Adrenal gland (tissue), 12 donors: ENCODE measurements around the gene LRIG2. TPM values are rescaled to one million over a fixed set of nuclear protein-coding genes. Genes with fewer than 3 reads are reported as not detected.
"Not testable (repeated sequence)": the region's sequence is repeated elsewhere in the genome, so short reads cannot be mapped to it uniquely, and the experiment has no call there.

Source experiments
- DNase-seq, 7 donors: peaks; one replicate each; pipeline ENCODE4 v3.0.0-alpha.2; 2019 to 2020
- H3K27ac ChIP-seq, 5 donors: fragments of 200-600 bp; sonication (generic) in 4 of 5; 1 replicate in 3 of 5; 2 replicates in 2 of 5; pipeline versions ENCODE4 v1.5.1 to v1.8.0; 2016 to 2020; ENCODE audit warnings: mild to moderate bottlenecking in 1 of 5
- H3K27me3 ChIP-seq: fragments of 200-600 bp; 2 replicates; pipeline ENCODE4 v1.8.0; 2021
- H3K36me3 ChIP-seq, 2 donors: fragments of 200-600 bp; replicated peaks in 1 of 2; 1 replicate in 1 of 2; 2 replicates in 1 of 2; pipeline versions ENCODE4 v1.5.1 to v1.8.0; 2018 to 2022
- H3K4me1 ChIP-seq, 2 donors: fragments of 200-600 bp; replicated peaks in 1 of 2; 1 replicate in 1 of 2; 2 replicates in 1 of 2; pipeline versions ENCODE4 v1.5.1 to v1.8.0; 2018 to 2021
- H3K4me3 ChIP-seq, 4 donors: fragments of 200-600 bp; sonication (generic) in 3 of 4; one replicate each; pipeline ENCODE4 v1.5.1; 2016 to 2018
- H3K9me3 ChIP-seq, 3 donors: fragments of 200-600 bp; sonication (generic) in 1 of 3; replicated peaks in 1 of 3; 1 replicate in 2 of 3; 2 replicates in 1 of 3; pipeline versions ENCODE4 v1.5.1 to v1.8.0; 2016 to 2021
- CTCF ChIP-seq, 6 experiments: fragments of 450-650 bp in 4 of 6; fragments of 200-600 bp in 2 of 6; sonication (generic) in 1 of 6; IDR thresholded peaks; 1 replicate in 5 of 6; 2 replicates in 1 of 6; pipeline versions ENCODE4 v1.5.1 to v1.8.0; 2016 to 2021; ENCODE audit warnings: antibody characterized with exemption in 6 of 6, mild to moderate bottlenecking in 2 of 6, moderate library complexity in 1 of 6
- POLR2A ChIP-seq, 2 donors: fragments of 450-650 bp; IDR thresholded peaks; one replicate each; pipeline ENCODE4 v1.6.1; 2017; ENCODE audit warnings: antibody characterized with exemption in 2 of 2, mild to moderate bottlenecking in 2 of 2, moderate library complexity in 1 of 2
- WGBS, 4 donors: extraction: QIAGEN DNeasy Blood & Tissue Kit in 2 of 4; methylation state at CpG; one replicate each; pipeline versions ENCODE4 v1.1.5 to v1.1.7; 2013 to 2017; 5-methylcytosine and 5-hydroxymethylcytosine counted together
- intact Hi-C, 2 donors: fragments of 100-400 bp; cut with DNase I; formaldehyde crosslinking; loops; one replicate each; pipeline versions ENCODE4 v1.14.1 to v1.15.0; 2022 to 2023
- polyA plus RNA-seq, 3 donors: library from polyadenylated mRNA; stranded (reverse); fragments of 200-250 nt in 2 of 3; fragments of 350-450 nt in 1 of 3; fragmentation: Illumina TruSeq in 1 of 3; extraction: RNeasy Lipid Tissue Mini Kit (QIAGEN cat#74804) in 1 of 3; gene quantifications; one replicate each; pipeline ENCODE4 v1.2.3, GENCODE V29; 2013 to 2014
- total RNA-seq, 9 donors: library from RNA; depleted of rRNA in 4 of 9; stranded (reverse); fragments of >200 nt in 4 of 9; fragments of 120-200 nt in 1 of 9; fragmentation: NEBNext Ultra II Directional in 1 of 9; extraction: Animal tissue kit (Norgen Biotek cat#: 25700) in 1 of 9; gene quantifications; one replicate each; pipeline versions ENCODE4 v1.1.0 to v1.2.4, GENCODE V29; 2013 to 2023
- donor health status: healthy with polysubstance abuse.
- donor health status: Bipolar disorder and iron deficiency.
- donor health status: DM: yes; HTN: yes; CAD: no.
- donor health status: DM: no; HTN: no; CAD: no.
- donor health status: DM: no; HTN: no; CAD: no.
- donor health status: DM: yes; HTN: yes; CAD: no.

LRIG2 gene
- total and polyA plus RNA-seq, 12 donors = 3.5 to 117 (median 10.6) TPM

- WGBS, 4 donors = 20 to 23% (median 21%) methylated on average over 11 of the region's 11 CpGs
- Histone ChIP-seq H3K9me3 (no peaks in the 10 kb centered on the region), H3K27me3 (no peaks in the 10 kb centered on the region), H3K4me1 (peaks cover 7 to 8% of the 10 kb centered on the region in 2 donors), H3K27ac (no peak overlapping the region), H3K36me3 (no peaks in the 10 kb centered on the region), H3K4me3 (no peak overlapping the region)
- TF ChIP-seq POLR2A (IDR thresholded peaks at IDR 0.05) = no peak
- peak; percentile 37 to 81 (median 66) for TF ChIP-seq CTCF (IDR thresholded peaks at IDR 0.05)
- peak; percentile 67 to 87 (median 71) for DNase-seq
- intact Hi-C loops = loop anchor here (2.0 to 10.0 kb wide), 5 partner anchors 164 to 328 kb away; partner anchors contain the start of gene PPM1J (in 1 of the 2)
Measured at GRCh38 chr1:113042285-113043143, 30.5 kb upstream of the LRIG2 start.

GRCh38 chr1:113043144-113043488 lies 29.9 kb upstream of the LRIG2 start:
- not testable (repeated sequence) for H3K4me1 ChIP-seq, H3K27me3 ChIP-seq, H3K9me3 ChIP-seq, H3K27ac ChIP-seq, H3K4me3 ChIP-seq, H3K36me3 ChIP-seq, DNase-seq
- 64 to 68% (median 66%) methylated on average over 12 of the region's 12 CpGs for WGBS, 4 donors
- intact Hi-C loops = loop anchor here (2.0 to 10.0 kb wide), 5 partner anchors 164 to 328 kb away; partner anchors contain the start of gene PPM1J (in 1 of the 2)

GRCh38 chr1:113046569-113046968 lies 26.4 kb upstream of the LRIG2 start:
- Histone ChIP-seq H3K9me3 (no peaks in the 10 kb centered on the region), H3K36me3 (no peaks in the 10 kb centered on the region), H3K27me3 (no peaks in the 10 kb centered on the region), H3K4me1 (peaks cover 7 to 8% of the 10 kb centered on the region in 2 donors), H3K4me3 (no peak overlapping the region), H3K27ac (no peak overlapping the region)
- WGBS, 4 donors = 53 to 65% (median 59%) methylated on average over 4 of the region's 4 CpGs
- intact Hi-C loops = loop anchor here (10.0 kb wide), 2 partner anchors 322 to 332 kb away; partner anchors contain the start of gene PPM1J (in 1 of the 2)
- no peak for DNase-seq
- TF ChIP-seq POLR2A (IDR thresholded peaks at IDR 0.05) (no peak), CTCF (IDR thresholded peaks at IDR 0.05) (no peak)

- Histone ChIP-seq H3K27ac (no peak overlapping the region), H3K9me3 (no peaks in the 10 kb centered on the region), H3K36me3 (no peaks in the 10 kb centered on the region), H3K4me1 (peaks cover under 1 to 4% of the 10 kb centered on the region in 2 donors), H3K27me3 (no peaks in the 10 kb centered on the region), H3K4me3 (no peak overlapping the region)
- intact Hi-C loops = loop anchor here (10.0 kb wide), 2 partner anchors 323 to 333 kb away; partner anchors contain the start of gene PPM1J (in 1 of the 2)
- DNase-seq = no peak
- WGBS, 4 donors = 93 to 98% (median 95%) methylated on average over 3 of the region's 3 CpGs
- TF ChIP-seq CTCF (IDR thresholded peaks at IDR 0.05) = no peak
- TF ChIP-seq POLR2A (IDR thresholded peaks at IDR 0.05) = no peak
Measured at GRCh38 chr1:113048064-113048463, 24.9 kb upstream of the LRIG2 start.
